HG03571 (cell line): ENCODE data around the gene PANX2.
"Not testable (repeated sequence)": the region's sequence is repeated elsewhere in the genome, so short reads cannot be mapped to it uniquely, and the experiment has no call there.

ENCODE experiments used
- ATAC-seq: cut with Tn5 transposase; IDR thresholded peaks from one replicate; pipeline ENCODE4 v1.9.1; 2021; ENCODE audit not compliant: unreplicated experiment

The PANX2 gene

DNA sequence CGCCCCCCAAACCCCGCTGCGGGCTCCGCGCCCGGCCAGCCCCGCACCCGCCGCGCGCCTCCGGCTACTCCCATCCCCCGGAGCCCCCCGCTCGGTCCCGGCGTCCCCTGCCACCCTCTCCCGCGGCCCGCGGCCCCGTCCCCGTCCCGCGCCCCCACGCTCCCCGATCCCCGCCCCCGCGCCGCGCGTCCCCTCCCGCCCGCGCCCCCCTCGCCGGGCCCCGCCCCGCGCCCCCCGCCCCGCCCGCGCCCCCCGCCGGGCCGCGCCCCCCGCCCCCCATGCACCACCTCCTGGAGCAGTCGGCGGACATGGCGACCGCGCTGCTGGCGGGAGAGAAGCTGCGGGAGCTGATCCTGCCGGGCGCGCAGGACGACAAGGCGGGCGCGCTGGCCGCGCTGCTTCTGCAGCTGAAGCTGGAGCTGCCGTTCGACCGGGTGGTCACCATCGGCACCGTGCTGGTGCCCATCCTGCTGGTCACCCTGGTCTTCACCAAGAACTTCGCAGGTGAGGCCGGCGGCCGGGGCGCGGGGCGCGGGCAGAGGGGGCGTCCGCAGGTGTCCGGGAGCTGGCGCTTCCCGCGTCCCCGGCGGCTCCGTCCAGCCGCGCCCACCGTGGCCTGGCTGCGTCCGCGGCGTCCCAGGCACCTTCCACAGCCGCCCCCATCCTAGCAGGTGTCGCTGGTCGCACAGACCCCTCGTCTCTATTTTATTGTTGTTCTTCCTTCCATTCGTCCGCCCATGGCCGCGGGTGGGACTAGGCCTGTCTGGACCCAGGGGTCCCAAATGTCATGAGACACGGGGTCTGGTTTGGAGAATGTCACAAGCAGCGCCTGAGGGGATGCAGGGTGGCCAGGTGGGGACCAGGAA lies at the start of gene PANX2:
PANX2 (plus strand) TSS at position 279 of the 866 bp plus-strand sequence; CDS start at position 279, 0 bp downstream.
- no peak for ATAC-seq

DNA sequence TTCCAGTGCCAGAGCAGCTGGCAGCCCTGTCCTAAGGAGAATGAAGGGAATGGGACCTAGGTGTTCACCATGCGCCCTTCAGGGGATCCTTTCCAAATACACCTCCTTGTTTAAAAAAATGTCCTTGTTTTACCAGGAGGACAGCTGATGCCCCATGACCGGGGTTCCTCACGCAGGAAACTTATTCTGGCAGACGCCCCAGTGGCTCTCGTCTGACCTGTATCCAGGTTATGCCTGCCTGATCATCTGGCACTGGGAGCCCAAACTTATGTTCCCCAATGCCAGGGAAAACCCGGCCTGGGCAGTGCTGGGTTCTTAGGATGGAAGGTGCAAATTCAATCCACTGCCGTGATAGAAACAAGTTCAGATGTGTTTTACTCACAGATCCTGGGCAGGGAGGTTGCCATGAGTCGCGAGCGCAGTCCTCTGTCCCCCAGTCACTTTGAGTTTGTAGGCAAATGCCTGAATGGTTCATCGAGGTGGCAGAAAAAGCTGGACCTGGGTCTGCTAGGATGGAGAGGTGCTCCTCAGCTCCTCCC lies 49.3 kb upstream of the PANX2 start:
- ATAC-seq: no peak

- ATAC-seq: no peak
Measured at GRCh38 chr22:50123119-50123518, 47.4 kb upstream of the PANX2 start.

DNA sequence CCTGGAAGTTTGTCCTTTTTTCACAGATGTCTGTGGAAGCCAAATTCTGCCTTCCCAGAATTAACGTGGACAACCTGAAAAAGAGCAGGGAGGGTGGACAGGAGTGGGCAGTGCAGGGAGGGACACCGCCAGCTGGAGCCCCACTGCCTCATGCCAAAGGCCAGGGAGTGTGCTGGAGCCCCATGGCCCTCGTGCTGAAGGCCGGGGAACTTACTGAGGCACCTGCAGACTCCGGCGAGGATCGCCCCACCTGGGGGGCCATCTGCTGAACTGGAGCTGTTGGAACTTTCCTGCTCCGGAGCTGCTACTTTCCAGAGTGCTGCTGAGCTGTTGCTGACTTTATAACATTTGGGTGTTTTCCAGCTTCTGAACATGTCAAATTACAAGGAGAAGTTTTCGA lies 45.5 kb upstream of the PANX2 start:
- ATAC-seq: no peak

DNA sequence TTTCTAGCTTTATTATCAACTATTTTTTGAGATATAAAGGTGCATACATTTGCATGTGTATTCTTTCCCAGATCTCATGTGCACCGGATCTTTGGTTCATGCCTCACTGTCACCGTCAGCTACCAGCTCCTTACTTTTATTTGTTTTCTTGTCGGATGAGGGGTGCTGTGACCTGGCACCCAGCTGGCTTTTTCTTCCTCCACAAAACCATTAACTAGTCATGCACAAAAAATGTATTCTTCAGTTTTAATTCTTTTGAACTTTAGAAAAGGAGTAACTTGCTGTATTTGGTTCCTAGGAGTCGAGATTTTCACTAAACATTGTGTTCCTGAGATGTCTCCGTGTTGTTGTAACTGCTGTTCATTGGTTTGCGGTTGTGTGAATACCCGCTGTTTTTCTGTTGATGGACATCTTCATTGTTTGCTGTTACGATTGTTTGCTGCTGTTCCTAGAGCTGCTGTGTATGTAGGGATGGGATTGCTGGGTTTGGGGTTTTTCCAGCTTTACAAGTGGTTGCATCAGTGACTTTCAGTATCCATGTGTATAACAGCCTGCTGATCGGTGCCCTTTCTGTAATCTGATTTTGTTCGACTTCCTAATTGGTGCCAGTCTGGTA lies 41.3 kb upstream of the PANX2 start:
- no peak for ATAC-seq

- ATAC-seq: no peak
Measured at GRCh38 chr22:50131894-50132293, 38.6 kb upstream of the PANX2 start.

- ATAC-seq: no peak
Measured at GRCh38 chr22:50134481-50134880, 36.0 kb upstream of the PANX2 start.

- no peak for ATAC-seq
Measured at GRCh38 chr22:50136581-50137015, 33.9 kb upstream of the PANX2 start.

- not testable (repeated sequence) for ATAC-seq
Measured at GRCh38 chr22:50137277-50137676, 33.3 kb upstream of the PANX2 start.

- ATAC-seq: no peak
Measured at GRCh38 chr22:50138041-50138440, 32.5 kb upstream of the PANX2 start.

GRCh38 chr22:50138988-50139387 lies 31.5 kb upstream of the PANX2 start:
- ATAC-seq: no peak

DNA sequence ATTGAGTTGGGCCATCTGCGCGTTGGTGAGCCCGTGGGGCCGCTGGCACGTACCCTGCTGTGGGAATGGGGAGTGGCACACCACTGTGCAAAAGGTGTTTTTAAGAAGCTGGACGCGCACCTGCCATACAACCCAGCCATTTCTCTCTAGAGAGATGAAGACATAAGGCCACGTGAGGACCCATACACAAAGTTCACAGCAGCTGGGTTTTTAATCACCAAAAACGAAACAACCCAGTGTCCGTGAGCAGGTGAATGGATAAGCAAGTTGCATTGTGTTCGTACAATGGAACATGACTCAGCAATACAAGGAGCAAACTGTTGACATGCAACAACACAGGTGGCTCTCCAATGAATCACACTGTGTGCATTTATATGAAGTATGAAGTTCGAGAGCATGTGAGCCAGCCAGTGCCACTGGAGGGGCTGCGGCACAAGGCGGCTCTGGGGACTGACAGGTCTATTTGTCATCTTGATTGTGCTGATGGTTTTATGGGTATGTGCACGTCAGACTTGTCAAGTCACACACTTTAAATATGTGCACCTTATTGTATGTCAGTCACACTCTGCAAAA lies 30.6 kb upstream of the PANX2 start:
- no peak for ATAC-seq

GRCh38 chr22:50140615-50141014 lies 29.9 kb upstream of the PANX2 start:
- ATAC-seq: no peak

- ATAC-seq: no peak
Measured at GRCh38 chr22:50141462-50141861, 29.1 kb upstream of the PANX2 start.

- no peak for ATAC-seq
Measured at GRCh38 chr22:50141891-50142363, 28.6 kb upstream of the PANX2 start.

- no peak for ATAC-seq
Measured at GRCh38 chr22:50143096-50143495, 27.4 kb upstream of the PANX2 start.

DNA sequence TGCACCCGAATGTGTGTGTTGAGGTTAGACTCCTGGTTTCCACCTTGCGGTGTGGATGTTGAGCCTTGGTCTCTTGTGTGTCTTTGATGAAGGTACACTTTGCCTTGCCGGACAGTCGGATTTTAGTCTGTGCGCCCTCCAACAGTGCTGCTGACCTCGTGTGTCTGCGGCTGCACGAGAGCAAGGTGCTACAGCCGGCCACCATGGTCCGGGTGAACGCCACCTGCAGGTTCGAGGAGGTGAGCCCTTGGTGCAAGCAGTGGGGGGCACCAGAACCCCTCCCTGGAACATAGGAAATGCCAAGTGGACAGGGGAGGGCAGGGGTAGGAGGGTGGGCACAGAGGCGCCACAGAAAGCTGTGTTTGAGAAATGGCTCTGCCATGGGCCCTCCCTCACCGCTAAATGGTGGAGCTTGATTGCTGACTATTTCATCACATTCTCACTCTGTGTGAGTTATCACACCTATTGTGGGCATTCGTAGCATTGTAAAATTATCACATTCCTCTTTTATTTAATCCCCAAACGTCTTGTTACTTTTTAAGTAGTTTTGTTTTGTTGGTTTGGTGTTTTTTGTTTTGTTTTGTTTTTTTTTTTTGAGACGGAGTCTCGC lies 26.4 kb upstream of the PANX2 start:
- no peak for ATAC-seq

GRCh38 chr22:50145721-50146438 lies 24.7 kb upstream of the PANX2 start:
- no peak for ATAC-seq

GRCh38 chr22:50146439-50147238 lies 23.9 kb upstream of the PANX2 start:
- no peak for ATAC-seq
